ENCODE data around the gene NATD1. TPM values are rescaled to one million over a fixed set of nuclear protein-coding genes. Genes with fewer than 3 reads are reported as not detected.
A peak's percentile ranks its signal among the peaks of the same experiment; 100 is the strongest.

The NATD1 gene, protein sequence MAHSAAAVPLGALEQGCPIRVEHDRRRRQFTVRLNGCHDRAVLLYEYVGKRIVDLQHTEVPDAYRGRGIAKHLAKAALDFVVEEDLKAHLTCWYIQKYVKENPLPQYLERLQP
- 7.3 and 7.5 TPM in 2 replicates for total RNA-seq (2021)
- long read RNA-seq, full-length matches to known transcripts = 2 of 14 reads
- long read RNA-seq, partial matches to known transcripts = 0 of 14 reads
- long read RNA-seq, other reads (novel, unspliced or antisense) = 12 of 14 reads

DNA sequence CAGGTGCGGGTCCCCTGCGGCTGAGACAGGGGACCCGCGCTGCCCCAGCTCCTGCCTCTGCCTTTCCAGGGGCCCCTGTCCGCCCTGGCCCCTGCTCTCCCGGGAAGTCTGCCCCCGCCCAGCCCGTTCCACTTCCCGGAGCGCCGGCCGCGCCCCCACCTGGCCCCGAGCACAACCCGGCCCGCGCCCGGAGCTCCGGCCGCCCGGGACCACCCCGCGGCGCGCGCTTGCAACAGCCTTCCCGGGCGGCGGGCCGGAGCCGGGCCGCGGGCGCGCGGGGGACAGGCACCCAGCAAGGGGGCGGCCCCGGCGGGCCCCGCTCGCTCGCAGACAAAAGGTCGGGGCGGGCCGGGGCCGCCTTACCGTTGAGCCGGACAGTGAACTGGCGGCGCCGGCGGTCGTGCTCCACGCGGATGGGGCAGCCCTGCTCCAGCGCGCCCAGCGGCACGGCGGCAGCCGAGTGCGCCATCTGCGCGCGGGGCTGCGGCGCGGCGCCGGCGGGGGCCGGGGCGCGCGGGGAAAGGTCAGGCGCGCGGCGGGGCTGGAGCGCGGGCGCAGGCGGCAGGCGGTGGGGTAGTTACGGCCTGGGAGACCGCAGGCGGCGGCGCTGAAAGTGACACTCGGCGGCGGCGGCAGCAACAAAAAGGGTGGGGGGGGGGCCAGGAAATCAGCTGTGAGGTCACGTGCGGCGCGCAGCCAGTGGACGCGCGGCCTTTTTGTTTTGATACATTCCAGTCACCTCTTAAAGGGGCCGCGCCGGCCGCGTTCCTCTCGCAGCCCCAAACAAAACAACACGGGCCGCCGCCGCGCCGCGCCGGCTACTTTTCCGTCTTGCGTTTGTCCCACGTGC, at the start of gene NATD1:
Gene NATD1, minus strand, starts transcription at position 615 of the 850 bp plus-strand sequence. Its CDS starts 146 bp downstream, at position 469.
- Histone ChIP-seq H2BK5ac (ENCODE audit: insufficient read length, low read length) (no peak within 1 kb of the TSS), H2BK120ac (ENCODE audit: low read depth, low read length, poor library complexity, severe bottlenecking) (no peak within 1 kb of the TSS), H2BK12ac (ENCODE audit: insufficient read length, low read depth, low read length) (no peak within 1 kb of the TSS), H3K23ac (ENCODE audit: insufficient read length, low read depth, low read length) (no peak within 1 kb of the TSS), H3K4me1 (ENCODE audit: insufficient read depth, low read length) (no peaks in the 10 kb centered on the region), H2BK20ac (ENCODE audit: low read depth, low read length, poor library complexity, severe bottlenecking) (no peak within 1 kb of the TSS), H4K5ac (ENCODE audit: insufficient read length, low read depth, low read length) (no peak within 1 kb of the TSS), H2AK5ac (ENCODE audit: insufficient read length, low read length) (no peak within 1 kb of the TSS), H3K4ac (ENCODE audit: low read depth, low read length) (no peak within 1 kb of the TSS), H3K18ac (ENCODE audit: insufficient read length, low read depth, low read length) (no peak within 1 kb of the TSS), H3K27ac (ENCODE audit: insufficient read length, low read depth, low read length) (no peak within 1 kb of the TSS), H3K56ac (ENCODE audit: insufficient read length, low read depth, low read length) (no peak within 1 kb of the TSS), H3K79me1 (ENCODE audit: insufficient read depth, low read depth, low read length, poor library complexity, severe bottlenecking) (no peaks in the 10 kb centered on the region), H3K4me2 (ENCODE audit: insufficient read depth, insufficient read length, low read length) (peak within 1 kb of the TSS; percentile 57), H3K23me2 (ENCODE audit: insufficient read length, low read depth, low read length, poor library complexity, severe bottlenecking) (peaks cover 3% of the 10 kb centered on the region), H3K27me3 (ENCODE audit: insufficient read depth, low read length) (no peaks in the 10 kb centered on the region), H3K79me2 (ENCODE audit: insufficient read depth, low read length) (no peaks in the 10 kb centered on the region), H2AFZ (ENCODE audit: low read length) (peak within 1 kb of the TSS; percentile 41), H3K14ac (ENCODE audit: insufficient read depth, low read length) (no peak within 1 kb of the TSS; the same call in 1 of the 2 replicates), H4K8ac (replicated peaks; ENCODE audit: insufficient read length, low read depth, low read length) (no peak within 1 kb of the TSS), H3K9ac (ENCODE audit: extremely low read depth, insufficient read length, low read length) (no peak within 1 kb of the TSS), H2BK15ac (ENCODE audit: low read depth, low read length) (no peak within 1 kb of the TSS), H3K9me3 (ENCODE audit: control insufficient read depth, low read depth, low read length) (no peaks in the 10 kb centered on the region), H4K20me1 (ENCODE audit: control insufficient read depth, insufficient read depth, insufficient read length) (no peaks in the 10 kb centered on the region), H3T11ph (ENCODE audit: low read length) (no peak within 1 kb of the TSS), H4K91ac (ENCODE audit: insufficient read length, low read depth, low read length) (no peak within 1 kb of the TSS)
- H3K36me3 Mint-ChIP-seq (ENCODE audit: insufficient read depth in 1 of 3, low read depth in 3 of 3) = no peaks in the 10 kb centered on the region
- WGBS (ENCODE audit: extremely low coverage, insufficient read length, low lambda C conversion rate) = no CpG with 5 or more reads among the region's 117 CpGs
- H3K4me3 Mint-ChIP-seq = peak within 1 kb of the TSS; percentile 70 to 85
- peaks cover 11% of the 10 kb centered on the region for H3K27me3 Mint-ChIP-seq (ENCODE audit: low read depth)
- peaks cover 4 to 5% of the 10 kb centered on the region in 2 experiments; a peak in 2 of 5 replicates for H3K9me3 Mint-ChIP-seq
- peak; percentile 93 for DNase-seq
- H3K4me1 Mint-ChIP-seq = peaks cover 32 to 44% of the 10 kb centered on the region in 2 experiments
- TF ChIP-seq, protein P1, sequence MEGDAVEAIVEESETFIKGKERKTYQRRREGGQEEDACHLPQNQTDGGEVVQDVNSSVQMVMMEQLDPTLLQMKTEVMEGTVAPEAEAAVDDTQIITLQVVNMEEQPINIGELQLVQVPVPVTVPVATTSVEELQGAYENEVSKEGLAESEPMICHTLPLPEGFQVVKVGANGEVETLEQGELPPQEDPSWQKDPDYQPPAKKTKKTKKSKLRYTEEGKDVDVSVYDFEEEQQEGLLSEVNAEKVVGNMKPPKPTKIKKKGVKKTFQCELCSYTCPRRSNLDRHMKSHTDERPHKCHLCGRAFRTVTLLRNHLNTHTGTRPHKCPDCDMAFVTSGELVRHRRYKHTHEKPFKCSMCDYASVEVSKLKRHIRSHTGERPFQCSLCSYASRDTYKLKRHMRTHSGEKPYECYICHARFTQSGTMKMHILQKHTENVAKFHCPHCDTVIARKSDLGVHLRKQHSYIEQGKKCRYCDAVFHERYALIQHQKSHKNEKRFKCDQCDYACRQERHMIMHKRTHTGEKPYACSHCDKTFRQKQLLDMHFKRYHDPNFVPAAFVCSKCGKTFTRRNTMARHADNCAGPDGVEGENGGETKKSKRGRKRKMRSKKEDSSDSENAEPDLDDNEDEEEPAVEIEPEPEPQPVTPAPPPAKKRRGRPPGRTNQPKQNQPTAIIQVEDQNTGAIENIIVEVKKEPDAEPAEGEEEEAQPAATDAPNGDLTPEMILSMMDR (conservative IDR thresholded peaks at IDR 0.05) = no peak
- peak within 1 kb of the TSS in 1 of 3 experiments; percentile 70; a peak in 1 of 7 replicates for H3K27ac Mint-ChIP-seq
